HepG2 (cell line): ENCODE measurements around the gene CD300H. TPM values are rescaled to one million over a fixed set of nuclear protein-coding genes. Genes with fewer than 3 reads are reported as not detected.

ENCODE experiments used
- ARID2 ChIP-seq: sonication (generic); formaldehyde crosslinking; IDR thresholded peaks from 2 replicates; pipeline ENCODE4 v1.8.1; 2022; ENCODE audit warnings: mild to moderate bottlenecking, missing genetic modification reagents, borderline replicate concordance
- ATF4 ChIP-seq, 2 experiments: fragments of 450-650 bp in 1 of 2; sonication (generic) in 1 of 2; formaldehyde crosslinking; IDR thresholded peaks; 2 replicates each; pipeline versions ENCODE4 v1.5.0 to v1.8.0; 2020 to 2022; ENCODE audit warnings: mild to moderate bottlenecking in 1 of 2, missing genetic modification reagents in 1 of 2
- CBX1 ChIP-seq: IDR thresholded peaks from one replicate; pipeline ENCODE4 v1.6.1; 2016; ENCODE audit warnings: antibody characterized with exemption, low read depth
- GPBP1L1 ChIP-seq: sonication (generic); formaldehyde crosslinking; IDR thresholded peaks from 2 replicates; pipeline ENCODE4 v1.5.0; 2020; ENCODE audit warnings: mild to moderate bottlenecking, missing genetic modification reagents
- IKZF4 ChIP-seq: sonication (generic); formaldehyde crosslinking; IDR thresholded peaks from 2 replicates; pipeline ENCODE4 v1.5.1; 2020; ENCODE audit warnings: borderline replicate concordance, mild to moderate bottlenecking, low read depth, missing genetic modification reagents; ENCODE audit errors: not compliant biosample characterization
- NR0B2 ChIP-seq: sonication (generic); formaldehyde crosslinking; IDR thresholded peaks from 2 replicates; pipeline ENCODE4 v1.4.0; 2020; ENCODE audit warnings: mild to moderate bottlenecking, missing genetic modification reagents
- NR1H2 ChIP-seq: sonication (generic); formaldehyde crosslinking; IDR thresholded peaks from 2 replicates; pipeline ENCODE4 v1.8.1; 2022; ENCODE audit warnings: low read depth, missing genetic modification reagents, borderline replicate concordance
- SRY ChIP-seq: sonication (generic); formaldehyde crosslinking; IDR thresholded peaks from 2 replicates; pipeline ENCODE4 v1.8.0; 2022; ENCODE audit warnings: mild to moderate bottlenecking, missing genetic modification reagents
- ZBTB33 ChIP-seq: sonication (generic); formaldehyde crosslinking; IDR thresholded peaks from 2 replicates; pipeline ENCODE4 v1.4.0; 2020; ENCODE audit warnings: missing genetic modification reagents
- ZFP41 ChIP-seq: sonication (generic); formaldehyde crosslinking; IDR thresholded peaks from 2 replicates; pipeline ENCODE4 v1.4.0; 2020; ENCODE audit warnings: mild to moderate bottlenecking, missing genetic modification reagents, borderline replicate concordance
- ZNF234 ChIP-seq: sonication (generic); formaldehyde crosslinking; conservative IDR thresholded peaks from 2 replicates; pipeline ENCODE4 v1.5.1; 2020; ENCODE audit warnings: mild to moderate bottlenecking, missing genetic modification reagents
- ZNF253 ChIP-seq: sonication (generic); formaldehyde crosslinking; IDR thresholded peaks from 2 replicates; pipeline ENCODE4 v1.8.0; 2022; ENCODE audit warnings: mild to moderate bottlenecking, missing genetic modification reagents, borderline replicate concordance
- ZNF281 ChIP-seq: sonication (generic); formaldehyde crosslinking; IDR thresholded peaks from 2 replicates; pipeline ENCODE4 v1.4.0; 2020; ENCODE audit warnings: missing genetic modification reagents, borderline replicate concordance
- ZNF33B ChIP-seq: sonication (generic); formaldehyde crosslinking; IDR thresholded peaks from 2 replicates; pipeline ENCODE4 v1.5.1; 2020; ENCODE audit warnings: mild to moderate bottlenecking, missing genetic modification reagents
- ZNF34 ChIP-seq: sonication (generic); formaldehyde crosslinking; IDR thresholded peaks from 2 replicates; pipeline ENCODE4 v1.4.0; 2020; ENCODE audit warnings: mild to moderate bottlenecking, missing genetic modification reagents, borderline replicate concordance
- ZNF547 ChIP-seq: sonication (generic); formaldehyde crosslinking; IDR thresholded peaks from 2 replicates; pipeline ENCODE4 v1.5.1; 2020; ENCODE audit warnings: mild to moderate bottlenecking, missing genetic modification reagents
- ZNF598 ChIP-seq: sonication (generic); formaldehyde crosslinking; IDR thresholded peaks from 2 replicates; pipeline ENCODE4 v1.5.1; 2020; ENCODE audit warnings: mild to moderate bottlenecking, missing genetic modification reagents, borderline replicate concordance
- ZSCAN9 ChIP-seq: IDR thresholded peaks from 2 replicates; pipeline ENCODE4 v1.6.1; 2016; ENCODE audit warnings: borderline replicate concordance
- ZZZ3 ChIP-seq: sonication (generic); formaldehyde crosslinking; IDR thresholded peaks from 2 replicates; pipeline ENCODE4 v1.4.0; 2020; ENCODE audit warnings: missing genetic modification reagents, mild to moderate bottlenecking, borderline replicate concordance
- polyA plus RNA-seq, 8 experiments: library from polyadenylated mRNA; depleted of rRNA in 3 of 8; stranded (reverse) in 7 of 8; unstranded in 1 of 8; fragments of >200 nt; fragmentation: Illumina TruSeq in 4 of 8; extraction: Trizol in 4 of 8; gene quantifications; 2 replicates each; pipeline versions ENCODE4 v1.2.1 to v1.2.3, GENCODE V29; 2011 to 2016; ENCODE audit warnings: low read depth in 4 of 8, missing spikeins in 1 of 8, mixed read lengths in 1 of 8; ENCODE audit not compliant: insufficient read depth in 1 of 8
- total RNA-seq, 5 experiments: library from RNA; depleted of rRNA; stranded (reverse); fragments of >200 nt; fragmentation: Illumina TruSeq; extraction: Trizol; gene quantifications; 2 replicates each; pipeline ENCODE4 v1.2.3, GENCODE V29; 2016; ENCODE audit warnings: low read depth in 1 of 5
- TF ChIP-seq, protein P1 (sequence below): sonication (generic); formaldehyde crosslinking; conservative IDR thresholded peaks from 2 replicates; pipeline ENCODE4 v1.5.0; 2020; ENCODE audit warnings: missing genetic modification reagents

Gene CD300H
- total and polyA plus RNA-seq, 2 of the 13 experiments (the other 11 are each of a cell fraction or from before 2014, with no cell fraction given): not detected

- TF ChIP-seq ATF4 (CRISPR knock-in tag; IDR thresholded peaks at IDR 0.05) (no peak), NR0B2 (CRISPR knock-in tag) (no peak), ARID2 (no peak), ZNF281 (no peak), ZNF234 (CRISPR knock-in tag) (no peak), NR1H2 (CRISPR knock-in tag) (no peak), ZSCAN9 (no peak), IKZF4 (no peak), SRY (CRISPR knock-in tag) (no peak), ZBTB33 (no peak), GPBP1L1 (no peak), ZNF34 (CRISPR knock-in tag) (no peak), ZNF33B (CRISPR knock-in tag) (no peak), ZZZ3 (no peak), CBX1 (peak; percentile 7), ZNF598 (no peak), ZNF547 (CRISPR knock-in tag) (no peak), ZNF253 (CRISPR knock-in tag) (no peak; the same call in 1 of the 2 replicates), ZFP41 (CRISPR knock-in tag) (no peak)
- TF ChIP-seq, protein P1, sequence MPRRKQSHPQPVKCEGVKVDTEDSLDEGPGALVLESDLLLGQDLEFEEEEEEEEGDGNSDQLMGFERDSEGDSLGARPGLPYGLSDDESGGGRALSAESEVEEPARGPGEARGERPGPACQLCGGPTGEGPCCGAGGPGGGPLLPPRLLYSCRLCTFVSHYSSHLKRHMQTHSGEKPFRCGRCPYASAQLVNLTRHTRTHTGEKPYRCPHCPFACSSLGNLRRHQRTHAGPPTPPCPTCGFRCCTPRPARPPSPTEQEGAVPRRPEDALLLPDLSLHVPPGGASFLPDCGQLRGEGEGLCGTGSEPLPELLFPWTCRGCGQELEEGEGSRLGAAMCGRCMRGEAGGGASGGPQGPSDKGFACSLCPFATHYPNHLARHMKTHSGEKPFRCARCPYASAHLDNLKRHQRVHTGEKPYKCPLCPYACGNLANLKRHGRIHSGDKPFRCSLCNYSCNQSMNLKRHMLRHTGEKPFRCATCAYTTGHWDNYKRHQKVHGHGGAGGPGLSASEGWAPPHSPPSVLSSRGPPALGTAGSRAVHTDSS: no peak
Observed at GRCh38 chr17:74513987-74514631, 53.2 kb downstream of the CD300H start (continued).
